A549 treated with CpdA at 1 μM for 4 hours (cell line): ENCODE measurements around the gene RBP7. TPM values are rescaled to one million over a fixed set of nuclear protein-coding genes. Genes with fewer than 3 reads are reported as not detected.

ENCODE experiments used
- total RNA-seq: library from RNA; stranded (reverse); fragments of 200-300 nt; extraction: Qiagen RNA extraction; gene quantifications from 5 replicates; pipeline ENCODE4 v1.2.3, GENCODE V29; 2022; ENCODE audit warnings: low read depth

RBP7 gene
- 5.5 to 7.3 TPM (median 5.7 TPM) in 5 replicates for total RNA-seq

GRCh38 chr1:9996624-9997582 is at the start of gene RBP7:
TSS of gene RBP7 (plus strand) at chr1:9997228. CDS start at chr1:9997259, 31 bp downstream.

GRCh38 chr1:10032590-10033358 is 35.7 kb downstream of the RBP7 start, which contains the start of gene UBE4B:
TSS of gene UBE4B (plus strand) at chr1:10032958. CDS start at chr1:10033671, 713 bp downstream.

Other genes with a start within 250 kb of the RBP7 start
- gene CLSTN1, start 173.3 kb upstream of the RBP7 start, total RNA-seq, result 61.4 to 73.9 TPM (median 65.5 TPM) in 5 replicates
- gene CTNNBIP1, start 87.0 kb upstream of the RBP7 start, total RNA-seq, result 6.4 to 10.7 TPM (median 9.1 TPM) in 5 replicates
- 21.1 to 31.5 TPM (median 22.9 TPM) in 5 replicates for gene LZIC, start 53.8 kb upstream of the RBP7 start, total RNA-seq
- gene NMNAT1, start 53.8 kb upstream of the RBP7 start, total RNA-seq, result 2.3 to 2.8 TPM (median 2.6 TPM) in 5 replicates
- gene UBE4B, start 35.7 kb downstream of the RBP7 start, total RNA-seq, result 12.3 to 15.5 TPM (median 14.9 TPM) in 5 replicates
- 11.1 to 15.8 TPM (median 13.5 TPM) in 5 replicates for gene KIF1B, start 213.3 kb downstream of the RBP7 start, total RNA-seq